Coronary artery (tissue), 2 donors: Measurements from ENCODE around the gene CACNA1C.

ENCODE experiments used
- DNase-seq: peaks from one replicate; pipeline ENCODE4 v3.0.0-alpha.2; 2017; ENCODE audit warnings: low spot score
- H3K27ac ChIP-seq, 2 donors: fragments of 200-600 bp; sonication (generic); one replicate each; pipeline ENCODE4 v1.5.1; 2016 to 2019
- H3K4me3 ChIP-seq: fragments of 200-600 bp; sonication (generic); 2 replicates; pipeline ENCODE4 v1.5.1; 2016; ENCODE audit warnings: mild to moderate bottlenecking, moderate library complexity
- CTCF ChIP-seq: fragments of 200-600 bp; sonication (generic); IDR thresholded peaks from one replicate; pipeline ENCODE4 v1.5.1; 2019; ENCODE audit warnings: antibody characterized with exemption

CACNA1C gene

DNA sequence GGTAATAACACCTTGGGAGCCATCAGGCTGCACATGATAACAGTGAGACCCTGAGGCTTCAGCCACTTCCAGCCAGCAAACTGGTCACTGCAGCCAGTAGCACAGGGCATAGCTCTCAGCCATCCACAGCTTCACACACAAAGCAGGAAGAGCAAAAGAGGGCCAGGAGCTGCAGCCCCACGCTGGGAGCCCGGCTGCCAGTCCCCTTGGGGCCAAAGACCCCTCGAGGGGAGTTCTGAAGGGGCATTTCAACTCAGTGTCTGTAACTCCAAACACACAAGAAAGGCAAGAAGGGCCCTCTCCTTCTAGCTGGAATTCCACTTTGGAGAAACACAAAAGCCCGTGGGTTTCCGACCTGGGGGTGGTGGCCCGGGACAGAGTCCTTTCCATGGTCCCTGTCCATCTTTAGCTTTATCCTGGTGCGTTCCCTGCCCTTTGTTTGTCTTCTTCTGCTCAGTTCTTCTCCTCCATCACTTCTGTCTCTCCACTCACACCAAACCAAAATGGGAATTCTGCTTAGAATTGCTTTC is 590.2 kb downstream of the CACNA1C start:
- DNase-seq: peak; percentile 67
- no peak overlapping the region for H3K4me3 ChIP-seq
- no peak for TF ChIP-seq CTCF
- H3K27ac ChIP-seq: no peak overlapping the region

- Histone ChIP-seq H3K4me3 (no peak overlapping the region), H3K27ac (no peak overlapping the region)
- peak; percentile 43 for DNase-seq
- TF ChIP-seq CTCF: no peak
These were observed 590.9 kb downstream of the CACNA1C start for GRCh38 chr12:2643576-2644135.

DNA sequence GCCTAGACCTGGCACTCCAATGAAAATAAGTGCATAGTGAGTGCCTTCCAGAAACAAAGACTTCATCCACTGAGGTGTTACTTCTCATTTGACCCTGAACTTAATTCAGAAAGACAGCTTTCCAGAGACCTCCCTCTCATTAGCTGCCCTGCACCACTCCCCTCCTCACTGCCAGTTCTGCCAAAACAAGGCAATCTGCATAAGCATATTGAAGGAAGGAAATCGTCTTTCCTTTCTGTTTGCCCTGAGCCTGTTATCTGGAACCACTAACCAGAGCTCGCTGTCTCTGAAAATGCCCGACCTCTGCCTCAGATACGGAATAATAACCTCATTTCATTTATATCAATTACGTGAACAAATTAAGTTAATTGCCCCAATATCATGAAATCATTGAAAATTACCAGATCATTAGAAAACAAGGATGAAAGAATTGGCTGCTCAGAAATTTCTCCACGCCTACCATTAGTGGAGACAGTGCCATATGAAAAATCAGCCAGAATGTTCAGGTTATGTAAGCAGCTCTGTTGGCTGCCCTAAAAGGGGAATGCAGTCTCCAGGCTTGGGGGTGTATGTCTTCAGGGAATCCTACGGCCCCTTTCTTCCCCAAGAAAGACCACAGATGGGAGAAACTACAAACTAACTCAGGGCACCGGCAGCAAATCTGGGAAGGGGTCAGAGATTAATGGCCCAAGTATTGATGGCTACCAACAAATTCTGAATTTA is 592.1 kb downstream of the CACNA1C start:
- Histone ChIP-seq H3K27ac (no peak overlapping the region), H3K4me3 (no peak overlapping the region)
- peak; percentile 46 for DNase-seq
- TF ChIP-seq CTCF: no peak

DNA sequence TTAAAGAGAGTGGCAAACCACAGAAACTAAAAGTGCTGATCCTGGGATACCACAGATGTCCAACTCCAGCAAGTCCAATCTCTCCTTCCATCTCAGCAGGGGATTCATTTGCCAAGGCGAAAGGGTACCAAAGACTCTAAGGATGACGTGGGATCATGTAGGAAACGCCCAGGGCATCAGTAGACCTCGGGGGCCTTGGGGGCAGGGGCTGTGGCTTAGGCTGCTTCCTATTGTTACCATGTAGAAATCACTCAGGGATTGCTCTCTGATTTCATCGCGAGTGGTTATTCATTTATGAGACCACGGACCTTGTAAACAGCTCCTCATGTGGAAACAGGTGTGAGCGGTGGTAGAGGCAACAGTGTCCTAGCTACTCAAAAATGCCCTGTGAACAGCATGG is 592.7 kb downstream of the CACNA1C start:
- Histone ChIP-seq H3K4me3 (no peak overlapping the region), H3K27ac (no peak overlapping the region)
- DNase-seq: no peak
- TF ChIP-seq CTCF: no peak

DNA sequence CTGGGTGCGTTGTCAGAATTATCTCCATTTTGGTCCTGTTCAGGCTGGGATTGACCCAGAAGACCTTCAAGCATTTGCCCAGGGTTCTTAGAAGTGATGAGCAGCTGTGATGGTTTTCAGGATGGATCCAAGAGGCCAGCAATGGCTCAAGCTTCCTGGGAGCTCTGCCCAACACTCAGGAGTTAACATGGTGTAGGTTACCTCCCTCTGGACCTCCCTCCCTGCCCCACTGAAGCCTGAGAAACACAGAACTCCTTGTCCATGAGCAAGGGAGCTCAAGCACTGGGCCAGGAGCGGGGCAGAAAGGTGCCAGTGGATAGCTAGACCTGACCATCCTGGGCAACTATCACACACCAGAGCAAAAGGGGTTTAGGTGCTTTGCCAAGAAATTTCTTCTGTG is 593.6 kb downstream of the CACNA1C start:
- no peak overlapping the region for H3K27ac ChIP-seq
- TF ChIP-seq CTCF: no peak
- no peak for DNase-seq
- no peak overlapping the region for H3K4me3 ChIP-seq

DNA sequence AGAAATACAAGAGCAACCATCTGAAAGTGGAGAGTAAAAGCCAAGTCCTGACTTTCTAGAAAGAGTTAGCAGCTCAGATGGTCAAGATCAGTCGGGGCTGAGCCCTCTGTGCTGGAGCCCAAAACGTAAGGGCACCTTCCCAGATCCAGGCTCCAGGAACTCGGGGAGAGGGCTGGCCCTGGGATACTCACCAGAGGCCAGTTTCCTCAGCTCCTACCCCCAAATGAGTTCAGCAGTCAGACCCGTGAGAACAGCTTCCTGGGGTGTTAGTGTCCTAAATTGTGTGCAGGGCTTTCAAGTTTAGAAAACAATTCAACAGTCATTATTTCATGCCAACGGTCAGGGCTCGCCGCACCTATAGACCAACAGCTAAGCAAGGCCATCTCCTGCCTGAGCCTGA is 594.4 kb downstream of the CACNA1C start:
- no peak for TF ChIP-seq CTCF
- Histone ChIP-seq H3K27ac (no peak overlapping the region), H3K4me3 (no peak overlapping the region)
- DNase-seq: peak; percentile 56

GRCh38 chr12:2648406-2648805 is 595.6 kb downstream of the CACNA1C start:
- no peak for TF ChIP-seq CTCF
- H3K27ac ChIP-seq: no peak overlapping the region
- peak; percentile 56 for DNase-seq
- no peak overlapping the region for H3K4me3 ChIP-seq
